GM23338 (cell line): ENCODE data around the gene MEGF6. TPM values are rescaled to one million over a fixed set of nuclear protein-coding genes. Genes with fewer than 3 reads are reported as not detected.

Experiments used
- ATAC-seq: fragments of 200-7000 bp; cut with Tn5 transposase; 3 replicates; pipeline ENCODE4 v1.9.1; 2020
- DNase-seq: peaks from one replicate; pipeline ENCODE4 v3.0.0-alpha.2; 2015; ENCODE audit warnings: low spot score
- H2AFZ ChIP-seq: fragments of 200-600 bp; sonication (generic); 2 replicates; pipeline ENCODE4 v1.8.0; 2016; ENCODE audit warnings: antibody characterized with exemption, mild to moderate bottlenecking, moderate library complexity
- H3F3A ChIP-seq: fragments of 200-600 bp; sonication (generic); replicated peaks from 2 replicates; pipeline ENCODE4 v1.8.0; 2017; ENCODE audit warnings: antibody characterized with exemption, mixed run types, low read depth
- H3K27ac ChIP-seq: fragments of 200-600 bp; sonication (generic); 2 replicates; pipeline ENCODE4 v1.6.1; 2016; ENCODE audit warnings: low read depth
- H3K27me3 ChIP-seq: fragments of 200-600 bp; sonication (generic); 2 replicates; pipeline ENCODE4 v1.8.0; 2016; ENCODE audit warnings: mild to moderate bottlenecking, mixed run types, moderate library complexity; ENCODE audit not compliant: insufficient read depth
- H3K36me3 ChIP-seq: fragments of 200-600 bp; sonication (generic); 2 replicates; pipeline ENCODE4 v1.8.0; 2016; ENCODE audit warnings: mild to moderate bottlenecking; ENCODE audit not compliant: insufficient read depth
- H3K4me1 ChIP-seq: fragments of 200-600 bp; sonication (generic); 2 replicates; pipeline ENCODE4 v1.8.0; 2016; ENCODE audit warnings: mild to moderate bottlenecking, moderate library complexity; ENCODE audit not compliant: insufficient read depth
- H3K4me2 ChIP-seq: fragments of 200-600 bp; sonication (generic); 2 replicates; pipeline ENCODE4 v1.7.1; 2017; ENCODE audit warnings: mixed run types
- H3K4me3 ChIP-seq: fragments of 200-600 bp; sonication (generic); 2 replicates; pipeline ENCODE4 v1.6.1; 2016; ENCODE audit warnings: mixed run types
- H3K79me2 ChIP-seq: fragments of 200-600 bp; sonication (generic); replicated peaks from 2 replicates; pipeline ENCODE4 v1.8.0; 2017; ENCODE audit warnings: mild to moderate bottlenecking; ENCODE audit not compliant: insufficient read depth
- H3K9me2 ChIP-seq: fragments of 200-600 bp; sonication (generic); 2 replicates; pipeline ENCODE4 v1.8.0; 2017; ENCODE audit not compliant: insufficient read depth
- H4K20me1 ChIP-seq: fragments of 200-600 bp; sonication (generic); replicated peaks from 2 replicates; pipeline ENCODE4 v1.8.0; 2017; ENCODE audit warnings: mild to moderate bottlenecking; ENCODE audit not compliant: insufficient read depth
- H3K27ac Mint-ChIP-seq: 2 replicates; pipeline ENCODE4 v1.8.0; 2020; ENCODE audit warnings: inconsistent platforms, mild to moderate bottlenecking, moderate library complexity, mixed read lengths
- H3K27me3 Mint-ChIP-seq: 3 replicates; pipeline ENCODE4 v1.8.0; 2022; ENCODE audit warnings: low read depth, mild to moderate bottlenecking, moderate library complexity, mixed read lengths, inconsistent platforms; ENCODE audit not compliant: insufficient read depth, poor library complexity
- H3K36me3 Mint-ChIP-seq: 3 replicates; pipeline ENCODE4 v1.8.0; 2021; ENCODE audit warnings: low read depth, mild to moderate bottlenecking, inconsistent platforms, moderate library complexity, mixed read lengths
- H3K4me1 Mint-ChIP-seq: 3 replicates; pipeline ENCODE4 v1.8.0; 2020; ENCODE audit warnings: mild to moderate bottlenecking, inconsistent platforms, mixed read lengths
- H3K4me3 Mint-ChIP-seq: 3 replicates; pipeline ENCODE4 v1.8.0; 2021; ENCODE audit warnings: moderate library complexity, mild to moderate bottlenecking, inconsistent platforms, mixed read lengths
- H3K9me3 Mint-ChIP-seq: 3 replicates; pipeline ENCODE4 v1.8.0; 2020; ENCODE audit warnings: moderate library complexity, mild to moderate bottlenecking, inconsistent platforms, mixed read lengths
- CREB1 ChIP-seq: fragments of 250-450 bp; sonication (Bioruptor Pico); IDR thresholded peaks from 2 replicates; pipeline ENCODE4 v1.5.0; 2020; ENCODE audit warnings: low read depth, mild to moderate bottlenecking, moderate library complexity
- EZH2 ChIP-seq: fragments of 200-600 bp; sonication (generic); IDR thresholded peaks from one replicate; pipeline ENCODE4 v1.8.0; 2017; ENCODE audit warnings: antibody characterized with exemption, mild to moderate bottlenecking, low read depth; ENCODE audit not compliant: unreplicated experiment
- NANOG ChIP-seq: IDR thresholded peaks from 2 replicates; pipeline ENCODE4 v1.6.1; 2016; ENCODE audit warnings: antibody characterized with exemption, borderline replicate concordance
- STAT1 ChIP-seq: IDR thresholded peaks from one replicate; pipeline ENCODE4 v1.6.1; 2016; ENCODE audit warnings: antibody characterized with exemption; ENCODE audit not compliant: unreplicated experiment
- ZNF114 ChIP-seq: fragments of 250-450 bp; sonication (Bioruptor Pico); IDR thresholded peaks from 2 replicates; pipeline ENCODE4 v1.5.0; 2020; ENCODE audit warnings: mild to moderate bottlenecking, moderate library complexity
- ZNF331 ChIP-seq: fragments of 250-450 bp; sonication (Bioruptor Pico); IDR thresholded peaks from 2 replicates; pipeline ENCODE4 v1.5.0; 2020; ENCODE audit warnings: low read depth, mild to moderate bottlenecking, moderate library complexity
- polyA plus RNA-seq: library from polyadenylated mRNA; unstranded; fragments of >200 nt; fragmentation: Nextera tagmentation; extraction: Ambion mirVana; gene quantifications from 2 replicates; pipeline ENCODE4 v1.2.1, GENCODE V29; 2016
- total RNA-seq: library from RNA; depleted of rRNA; stranded (reverse); fragments of >200 nt; shearing (Covaris generic); gene quantifications from 2 replicates; pipeline ENCODE4 v1.2.3, GENCODE V29; 2014
- TF ChIP-seq, protein P1 (sequence below): IDR thresholded peaks from 2 replicates; pipeline ENCODE4 v1.6.1; 2016; ENCODE audit warnings: antibody characterized with exemption
- TF ChIP-seq, protein P2 (sequence below): IDR thresholded peaks from one replicate; pipeline ENCODE4 v1.6.1; 2018; ENCODE audit warnings: antibody characterized with exemption; ENCODE audit not compliant: unreplicated experiment
- TF ChIP-seq, protein P3 (sequence below), 2 experiments: fragments of 200-600 bp in 1 of 2; sonication (generic) in 1 of 2; conservative IDR thresholded peaks; 2 replicates each; pipeline versions ENCODE4 v1.5.1 to v1.6.1; 2016 to 2017; ENCODE audit warnings: antibody characterized with exemption in 2 of 2, low read depth in 2 of 2, mild to moderate bottlenecking in 2 of 2, moderate library complexity in 1 of 2

Gene MEGF6
- total and polyA plus RNA-seq, 2 experiments from 2014 or later: 4.0 to 21.4 TPM

GRCh38 chr1:3466366-3467075 is 144.8 kb downstream of the MEGF6 start:
- no peak for DNase-seq
- Histone ChIP-seq H3K4me3 (no peak overlapping the region), H2AFZ (no peak overlapping the region), H3F3A (no peaks in the 10 kb centered on the region), H3K4me1 (peaks cover 5% of the 10 kb centered on the region; the same call in 1 of the 2 replicates), H3K79me2 (no peaks in the 10 kb centered on the region), H3K27ac (no peak overlapping the region), H3K27me3 (no peaks in the 10 kb centered on the region), H3K9me2 (no peaks in the 10 kb centered on the region), H3K4me2 (no peak overlapping the region), H4K20me1 (no peaks in the 10 kb centered on the region), H3K36me3 (no peaks in the 10 kb centered on the region)
- ATAC-seq: no peak
- Mint-ChIP-seq H3K9me3 (no peaks in the 10 kb centered on the region), H3K27me3 (peaks cover 7% of the 10 kb centered on the region), H3K36me3 (peaks cover 6% of the 10 kb centered on the region; the same call in 2 of the 3 replicates), H3K4me1 (peaks cover 11% of the 10 kb centered on the region), H3K4me3 (no peak overlapping the region), H3K27ac (no peak overlapping the region)
- no peak for TF ChIP-seq CREB1
- TF ChIP-seq, protein P1, sequence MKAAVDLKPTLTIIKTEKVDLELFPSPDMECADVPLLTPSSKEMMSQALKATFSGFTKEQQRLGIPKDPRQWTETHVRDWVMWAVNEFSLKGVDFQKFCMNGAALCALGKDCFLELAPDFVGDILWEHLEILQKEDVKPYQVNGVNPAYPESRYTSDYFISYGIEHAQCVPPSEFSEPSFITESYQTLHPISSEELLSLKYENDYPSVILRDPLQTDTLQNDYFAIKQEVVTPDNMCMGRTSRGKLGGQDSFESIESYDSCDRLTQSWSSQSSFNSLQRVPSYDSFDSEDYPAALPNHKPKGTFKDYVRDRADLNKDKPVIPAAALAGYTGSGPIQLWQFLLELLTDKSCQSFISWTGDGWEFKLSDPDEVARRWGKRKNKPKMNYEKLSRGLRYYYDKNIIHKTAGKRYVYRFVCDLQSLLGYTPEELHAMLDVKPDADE: no peak

- Histone ChIP-seq H3K27me3 (no peaks in the 10 kb centered on the region), H2AFZ (no peak overlapping the region), H3F3A (no peaks in the 10 kb centered on the region), H3K9me2 (no peaks in the 10 kb centered on the region), H4K20me1 (no peaks in the 10 kb centered on the region), H3K36me3 (no peaks in the 10 kb centered on the region), H3K27ac (no peak overlapping the region), H3K4me1 (no peaks in the 10 kb centered on the region), H3K4me3 (no peak overlapping the region), H3K4me2 (no peak overlapping the region), H3K79me2 (no peaks in the 10 kb centered on the region)
- peak overlapping the region; percentile 55; the same call in 1 of the 2 replicates for H3K27ac Mint-ChIP-seq
- no peak overlapping the region for H3K4me3 Mint-ChIP-seq
- no peak for ATAC-seq
- H3K4me1 Mint-ChIP-seq: peaks cover 9% of the 10 kb centered on the region
- TF ChIP-seq STAT1 (no peak), NANOG (no peak), ZNF331 (no peak), EZH2 (no peak), CREB1 (no peak), ZNF114 (CRISPR knock-in tag) (no peak)
- TF ChIP-seq, protein P2, sequence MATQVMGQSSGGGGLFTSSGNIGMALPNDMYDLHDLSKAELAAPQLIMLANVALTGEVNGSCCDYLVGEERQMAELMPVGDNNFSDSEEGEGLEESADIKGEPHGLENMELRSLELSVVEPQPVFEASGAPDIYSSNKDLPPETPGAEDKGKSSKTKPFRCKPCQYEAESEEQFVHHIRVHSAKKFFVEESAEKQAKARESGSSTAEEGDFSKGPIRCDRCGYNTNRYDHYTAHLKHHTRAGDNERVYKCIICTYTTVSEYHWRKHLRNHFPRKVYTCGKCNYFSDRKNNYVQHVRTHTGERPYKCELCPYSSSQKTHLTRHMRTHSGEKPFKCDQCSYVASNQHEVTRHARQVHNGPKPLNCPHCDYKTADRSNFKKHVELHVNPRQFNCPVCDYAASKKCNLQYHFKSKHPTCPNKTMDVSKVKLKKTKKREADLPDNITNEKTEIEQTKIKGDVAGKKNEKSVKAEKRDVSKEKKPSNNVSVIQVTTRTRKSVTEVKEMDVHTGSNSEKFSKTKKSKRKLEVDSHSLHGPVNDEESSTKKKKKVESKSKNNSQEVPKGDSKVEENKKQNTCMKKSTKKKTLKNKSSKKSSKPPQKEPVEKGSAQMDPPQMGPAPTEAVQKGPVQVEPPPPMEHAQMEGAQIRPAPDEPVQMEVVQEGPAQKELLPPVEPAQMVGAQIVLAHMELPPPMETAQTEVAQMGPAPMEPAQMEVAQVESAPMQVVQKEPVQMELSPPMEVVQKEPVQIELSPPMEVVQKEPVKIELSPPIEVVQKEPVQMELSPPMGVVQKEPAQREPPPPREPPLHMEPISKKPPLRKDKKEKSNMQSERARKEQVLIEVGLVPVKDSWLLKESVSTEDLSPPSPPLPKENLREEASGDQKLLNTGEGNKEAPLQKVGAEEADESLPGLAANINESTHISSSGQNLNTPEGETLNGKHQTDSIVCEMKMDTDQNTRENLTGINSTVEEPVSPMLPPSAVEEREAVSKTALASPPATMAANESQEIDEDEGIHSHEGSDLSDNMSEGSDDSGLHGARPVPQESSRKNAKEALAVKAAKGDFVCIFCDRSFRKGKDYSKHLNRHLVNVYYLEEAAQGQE: no peak
- TF ChIP-seq, protein P3, sequence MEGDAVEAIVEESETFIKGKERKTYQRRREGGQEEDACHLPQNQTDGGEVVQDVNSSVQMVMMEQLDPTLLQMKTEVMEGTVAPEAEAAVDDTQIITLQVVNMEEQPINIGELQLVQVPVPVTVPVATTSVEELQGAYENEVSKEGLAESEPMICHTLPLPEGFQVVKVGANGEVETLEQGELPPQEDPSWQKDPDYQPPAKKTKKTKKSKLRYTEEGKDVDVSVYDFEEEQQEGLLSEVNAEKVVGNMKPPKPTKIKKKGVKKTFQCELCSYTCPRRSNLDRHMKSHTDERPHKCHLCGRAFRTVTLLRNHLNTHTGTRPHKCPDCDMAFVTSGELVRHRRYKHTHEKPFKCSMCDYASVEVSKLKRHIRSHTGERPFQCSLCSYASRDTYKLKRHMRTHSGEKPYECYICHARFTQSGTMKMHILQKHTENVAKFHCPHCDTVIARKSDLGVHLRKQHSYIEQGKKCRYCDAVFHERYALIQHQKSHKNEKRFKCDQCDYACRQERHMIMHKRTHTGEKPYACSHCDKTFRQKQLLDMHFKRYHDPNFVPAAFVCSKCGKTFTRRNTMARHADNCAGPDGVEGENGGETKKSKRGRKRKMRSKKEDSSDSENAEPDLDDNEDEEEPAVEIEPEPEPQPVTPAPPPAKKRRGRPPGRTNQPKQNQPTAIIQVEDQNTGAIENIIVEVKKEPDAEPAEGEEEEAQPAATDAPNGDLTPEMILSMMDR (conservative IDR thresholded peaks at IDR 0.05; ENCODE audit: low read depth in 2 of 2): no peak
- DNase-seq: no peak
- H3K27me3 Mint-ChIP-seq: peaks cover 7% of the 10 kb centered on the region
- H3K9me3 Mint-ChIP-seq: no peaks in the 10 kb centered on the region
- H3K36me3 Mint-ChIP-seq: peaks cover 6% of the 10 kb centered on the region; the same call in 2 of the 3 replicates
Measured at GRCh38 chr1:3465935-3466321, 145.4 kb downstream of the MEGF6 start.
